ENCODE results near the gene SLC22A5. TPM values are rescaled to one million over a fixed set of nuclear protein-coding genes. Genes with fewer than 3 reads are reported as not detected.

The SLC22A5 gene
- total and polyA plus RNA-seq, 9 of the 15 experiments (the other 6 are each of a cell fraction or from before 2014, with no cell fraction given), result 3.0 to 16.6 (median 8.3) TPM

DNA sequence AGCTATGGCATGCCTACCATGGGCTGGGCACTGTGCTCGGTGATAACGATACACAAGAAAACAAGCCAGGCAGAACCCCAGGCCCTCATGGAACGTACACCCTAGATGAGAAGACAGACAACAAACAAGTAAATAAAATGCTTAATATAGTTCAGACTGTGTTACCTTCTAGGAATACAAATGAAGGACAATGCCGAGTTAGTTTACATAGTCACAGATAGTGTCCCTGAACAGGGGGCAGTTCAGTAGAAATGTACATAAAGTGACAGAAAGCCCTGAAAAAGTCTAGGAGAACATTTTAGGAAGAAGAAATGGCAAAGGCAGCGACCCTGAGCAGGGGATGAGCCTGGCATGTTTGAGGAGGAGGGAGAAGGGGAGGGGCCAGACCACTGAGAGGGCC lies 21.7 kb downstream of the SLC22A5 start (continued):
- TF ChIP-seq, protein P1, sequence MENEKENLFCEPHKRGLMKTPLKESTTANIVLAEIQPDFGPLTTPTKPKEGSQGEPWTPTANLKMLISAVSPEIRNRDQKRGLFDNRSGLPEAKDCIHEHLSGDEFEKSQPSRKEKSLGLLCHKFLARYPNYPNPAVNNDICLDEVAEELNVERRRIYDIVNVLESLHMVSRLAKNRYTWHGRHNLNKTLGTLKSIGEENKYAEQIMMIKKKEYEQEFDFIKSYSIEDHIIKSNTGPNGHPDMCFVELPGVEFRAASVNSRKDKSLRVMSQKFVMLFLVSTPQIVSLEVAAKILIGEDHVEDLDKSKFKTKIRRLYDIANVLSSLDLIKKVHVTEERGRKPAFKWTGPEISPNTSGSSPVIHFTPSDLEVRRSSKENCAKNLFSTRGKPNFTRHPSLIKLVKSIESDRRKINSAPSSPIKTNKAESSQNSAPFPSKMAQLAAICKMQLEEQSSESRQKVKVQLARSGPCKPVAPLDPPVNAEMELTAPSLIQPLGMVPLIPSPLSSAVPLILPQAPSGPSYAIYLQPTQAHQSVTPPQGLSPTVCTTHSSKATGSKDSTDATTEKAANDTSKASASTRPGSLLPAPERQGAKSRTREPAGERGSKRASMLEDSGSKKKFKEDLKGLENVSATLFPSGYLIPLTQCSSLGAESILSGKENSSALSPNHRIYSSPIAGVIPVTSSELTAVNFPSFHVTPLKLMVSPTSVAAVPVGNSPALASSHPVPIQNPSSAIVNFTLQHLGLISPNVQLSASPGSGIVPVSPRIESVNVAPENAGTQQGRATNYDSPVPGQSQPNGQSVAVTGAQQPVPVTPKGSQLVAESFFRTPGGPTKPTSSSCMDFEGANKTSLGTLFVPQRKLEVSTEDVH (IDR thresholded peaks at IDR 0.05; ENCODE audit: low read depth, partially characterized antibody), result no peak
- TF ChIP-seq MCM5 (IDR thresholded peaks at IDR 0.05; ENCODE audit: low read depth), result no peak
- no peak for TF ChIP-seq DACH1 (IDR thresholded peaks at IDR 0.05; ENCODE audit: partially characterized antibody)
- TF ChIP-seq, protein P2, sequence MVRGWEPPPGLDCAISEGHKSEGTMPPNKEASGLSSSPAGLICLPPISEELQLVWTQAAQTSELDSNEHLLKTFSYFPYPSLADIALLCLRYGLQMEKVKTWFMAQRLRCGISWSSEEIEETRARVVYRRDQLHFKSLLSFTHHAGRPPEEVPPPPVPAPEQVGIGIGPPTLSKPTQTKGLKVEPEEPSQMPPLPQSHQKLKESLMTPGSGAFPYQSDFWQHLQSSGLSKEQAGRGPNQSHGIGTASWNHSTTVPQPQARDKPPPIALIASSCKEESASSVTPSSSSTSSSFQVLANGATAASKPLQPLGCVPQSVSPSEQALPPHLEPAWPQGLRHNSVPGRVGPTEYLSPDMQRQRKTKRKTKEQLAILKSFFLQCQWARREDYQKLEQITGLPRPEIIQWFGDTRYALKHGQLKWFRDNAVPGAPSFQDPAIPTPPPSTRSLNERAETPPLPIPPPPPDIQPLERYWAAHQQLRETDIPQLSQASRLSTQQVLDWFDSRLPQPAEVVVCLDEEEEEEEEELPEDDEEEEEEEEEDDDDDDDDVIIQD (CRISPR knock-in tag; IDR thresholded peaks at IDR 0.05), result no peak
- TF ChIP-seq ZNF354B (CRISPR knock-in tag; IDR thresholded peaks at IDR 0.05), result no peak
- TF ChIP-seq SMARCA4 (IDR thresholded peaks at IDR 0.05), result no peak
- TF ChIP-seq CREBBP (IDR thresholded peaks at IDR 0.05; ENCODE audit: low read depth, low read length), result no peak

DNA sequence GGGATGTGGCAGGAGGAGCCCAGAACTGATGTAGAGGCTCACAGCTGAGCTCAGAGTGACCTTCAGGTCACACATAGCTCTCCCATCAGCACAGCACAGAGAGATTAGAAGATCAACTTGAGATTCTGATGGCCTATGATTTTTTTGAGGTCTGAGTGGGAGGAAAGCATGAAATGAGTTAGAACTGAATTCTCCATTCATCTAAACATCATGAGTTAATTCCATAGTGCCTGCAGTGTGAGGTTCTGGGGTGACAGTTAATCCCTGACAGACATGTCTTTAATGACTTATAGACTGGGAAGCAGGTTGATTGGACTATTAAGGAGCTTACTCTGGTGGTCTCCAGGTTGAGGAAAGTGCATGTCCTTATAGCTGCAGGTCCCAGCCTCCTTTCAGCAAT lies 22.4 kb downstream of the SLC22A5 start:
- Histone ChIP-seq H3K9me3 (replicated peaks; ENCODE audit: control insufficient read depth, insufficient read depth, low read depth, low read length) (no peaks in the 10 kb centered on the region), H2AFZ (ENCODE audit: low read depth, low read length) (no peak overlapping the region), H3K79me2 (ENCODE audit: control insufficient read depth, insufficient read depth, low read length) (no peaks in the 10 kb centered on the region), H3K4me3 (no peak overlapping the region), H3K4me1 (replicated peaks in 1 of 2; ENCODE audit: control insufficient read depth in 2 of 2, insufficient read depth in 2 of 2, low read length in 2 of 2) (peaks cover 6 to 7% of the 10 kb centered on the region in 2 experiments; a peak in 3 of 5 replicates), H3K9me1 (ENCODE audit: control insufficient read depth, insufficient read depth, low read length) (no peaks in the 10 kb centered on the region), H3K36me3 (ENCODE audit: control insufficient read depth, insufficient read depth, low read length) (peaks cover 64% of the 10 kb centered on the region; the same call in 2 of the 3 replicates), H3K4me2 (ENCODE audit: insufficient read depth, low read length) (no peak overlapping the region), H3K27ac (ENCODE audit: extremely low read depth, low read depth, low read length) (no peak overlapping the region), H3K27me3 (ENCODE audit: control insufficient read depth in 2 of 2, insufficient read depth in 2 of 2, low read length in 2 of 2) (no peaks in the 10 kb centered on the region), H3K9ac (ENCODE audit: insufficient read depth in 1 of 2, low read depth in 2 of 2, low read length in 2 of 2) (no peak overlapping the region), H4K20me1 (replicated peaks; ENCODE audit: control insufficient read depth, insufficient read depth, low read length) (no peaks in the 10 kb centered on the region)
- BruUV-seq (replicated peaks), result no TSS peak
- FAIRE-seq (peak; percentile 11), DNase-seq (ENCODE audit: extremely low read depth in 1 of 4, low spot score in 3 of 4) (no peak), ATAC-seq (no peak)
- intact Hi-C loops (cut with micrococcal nuclease) (no loop called here), in situ Hi-C loops (cut with MboI) (loop anchor here (25.0 kb wide), 1 partner anchor 330 kb away; the partner anchor contains the start of genes CSF2 and IL3)
- CTCF ChIA-PET (ENCODE audit: low intra/inter-chr PET ratio), result no interaction called here
- POLR2A ChIA-PET, result interaction anchor here (0.6 to 1.1 kb wide), 2 partner anchors 109 to 114 kb away, joined by 3 to 4 read pairs; no protein-coding TSS in a partner anchor
- TF ChIP-seq PTBP1 (IDR thresholded peaks at IDR 0.05; ENCODE audit: low read depth, low read length), result no peak
- no peak for TF ChIP-seq NR3C1 (CRISPR knock-in tag; IDR thresholded peaks at IDR 0.05)
- no peak for TF ChIP-seq NFIC (IDR thresholded peaks at IDR 0.05)
- no peak for TF ChIP-seq POLR3A (IDR thresholded peaks at IDR 0.05; ENCODE audit: borderline replicate concordance, extremely low read depth, insufficient read depth, insufficient read length)
- TF ChIP-seq CHD2 (IDR thresholded peaks at IDR 0.05; ENCODE audit: low read depth, low read length), result no peak
